ENCODE results near the gene RELN.

DNA sequence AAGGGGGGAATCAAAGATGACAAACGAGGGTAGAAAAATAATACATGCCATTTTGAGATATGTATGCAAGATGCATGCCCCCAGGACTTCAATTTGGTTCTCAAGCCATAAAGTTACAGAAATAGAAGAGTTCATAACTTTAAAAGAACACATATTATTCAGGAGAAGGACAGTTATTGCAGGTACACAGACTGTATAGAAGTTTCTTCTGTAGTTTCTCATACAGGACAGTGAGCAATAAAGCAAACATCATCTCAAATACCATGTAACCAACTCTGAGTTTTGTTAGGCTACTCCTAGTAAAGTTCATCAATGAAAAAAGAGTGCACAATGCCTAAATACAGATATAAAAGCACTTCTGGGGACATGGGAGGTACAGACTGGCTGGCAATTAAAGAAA, 226.6 kb downstream of the RELN start:
- TF ChIP-seq, protein P1, sequence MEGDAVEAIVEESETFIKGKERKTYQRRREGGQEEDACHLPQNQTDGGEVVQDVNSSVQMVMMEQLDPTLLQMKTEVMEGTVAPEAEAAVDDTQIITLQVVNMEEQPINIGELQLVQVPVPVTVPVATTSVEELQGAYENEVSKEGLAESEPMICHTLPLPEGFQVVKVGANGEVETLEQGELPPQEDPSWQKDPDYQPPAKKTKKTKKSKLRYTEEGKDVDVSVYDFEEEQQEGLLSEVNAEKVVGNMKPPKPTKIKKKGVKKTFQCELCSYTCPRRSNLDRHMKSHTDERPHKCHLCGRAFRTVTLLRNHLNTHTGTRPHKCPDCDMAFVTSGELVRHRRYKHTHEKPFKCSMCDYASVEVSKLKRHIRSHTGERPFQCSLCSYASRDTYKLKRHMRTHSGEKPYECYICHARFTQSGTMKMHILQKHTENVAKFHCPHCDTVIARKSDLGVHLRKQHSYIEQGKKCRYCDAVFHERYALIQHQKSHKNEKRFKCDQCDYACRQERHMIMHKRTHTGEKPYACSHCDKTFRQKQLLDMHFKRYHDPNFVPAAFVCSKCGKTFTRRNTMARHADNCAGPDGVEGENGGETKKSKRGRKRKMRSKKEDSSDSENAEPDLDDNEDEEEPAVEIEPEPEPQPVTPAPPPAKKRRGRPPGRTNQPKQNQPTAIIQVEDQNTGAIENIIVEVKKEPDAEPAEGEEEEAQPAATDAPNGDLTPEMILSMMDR (IDR thresholded peaks at IDR 0.05), result no peak
- TF ChIP-seq POLR2A (IDR thresholded peaks at IDR 0.05), result no peak

All from lower leg skin (tissue), 3 donors.